Measurements from ENCODE around the gene BCAT1.
"Not testable (repeated sequence)": the region's sequence is repeated elsewhere in the genome, so short reads cannot be mapped to it uniquely, and the experiment has no call there.

Gene BCAT1

DNA sequence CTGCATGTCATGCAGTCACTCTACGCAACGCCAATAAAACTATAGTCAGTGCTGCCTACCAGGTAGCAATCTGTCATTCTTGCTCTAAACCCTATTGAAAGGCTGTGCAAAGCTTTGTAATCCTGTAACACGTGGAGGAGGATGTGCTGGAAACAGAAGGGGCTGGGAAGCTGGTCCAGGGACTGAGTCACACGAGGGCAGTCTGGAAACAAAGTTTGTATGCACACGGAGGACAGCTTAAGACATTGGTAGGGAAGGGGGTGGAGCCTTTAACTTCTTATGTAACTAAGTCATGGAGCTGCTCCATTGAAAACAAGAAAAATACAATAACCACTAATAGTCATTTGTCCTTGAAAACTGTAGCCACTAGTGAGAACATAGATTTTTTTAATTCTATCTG, 128.0 kb downstream of the BCAT1 start:
- H3K27ac ChIP-seq: no peak overlapping the region
- TF ChIP-seq ZFX (IDR thresholded peaks at IDR 0.05): no peak
- TF ChIP-seq, protein P1, sequence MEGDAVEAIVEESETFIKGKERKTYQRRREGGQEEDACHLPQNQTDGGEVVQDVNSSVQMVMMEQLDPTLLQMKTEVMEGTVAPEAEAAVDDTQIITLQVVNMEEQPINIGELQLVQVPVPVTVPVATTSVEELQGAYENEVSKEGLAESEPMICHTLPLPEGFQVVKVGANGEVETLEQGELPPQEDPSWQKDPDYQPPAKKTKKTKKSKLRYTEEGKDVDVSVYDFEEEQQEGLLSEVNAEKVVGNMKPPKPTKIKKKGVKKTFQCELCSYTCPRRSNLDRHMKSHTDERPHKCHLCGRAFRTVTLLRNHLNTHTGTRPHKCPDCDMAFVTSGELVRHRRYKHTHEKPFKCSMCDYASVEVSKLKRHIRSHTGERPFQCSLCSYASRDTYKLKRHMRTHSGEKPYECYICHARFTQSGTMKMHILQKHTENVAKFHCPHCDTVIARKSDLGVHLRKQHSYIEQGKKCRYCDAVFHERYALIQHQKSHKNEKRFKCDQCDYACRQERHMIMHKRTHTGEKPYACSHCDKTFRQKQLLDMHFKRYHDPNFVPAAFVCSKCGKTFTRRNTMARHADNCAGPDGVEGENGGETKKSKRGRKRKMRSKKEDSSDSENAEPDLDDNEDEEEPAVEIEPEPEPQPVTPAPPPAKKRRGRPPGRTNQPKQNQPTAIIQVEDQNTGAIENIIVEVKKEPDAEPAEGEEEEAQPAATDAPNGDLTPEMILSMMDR (conservative IDR thresholded peaks at IDR 0.05): no peak

DNA sequence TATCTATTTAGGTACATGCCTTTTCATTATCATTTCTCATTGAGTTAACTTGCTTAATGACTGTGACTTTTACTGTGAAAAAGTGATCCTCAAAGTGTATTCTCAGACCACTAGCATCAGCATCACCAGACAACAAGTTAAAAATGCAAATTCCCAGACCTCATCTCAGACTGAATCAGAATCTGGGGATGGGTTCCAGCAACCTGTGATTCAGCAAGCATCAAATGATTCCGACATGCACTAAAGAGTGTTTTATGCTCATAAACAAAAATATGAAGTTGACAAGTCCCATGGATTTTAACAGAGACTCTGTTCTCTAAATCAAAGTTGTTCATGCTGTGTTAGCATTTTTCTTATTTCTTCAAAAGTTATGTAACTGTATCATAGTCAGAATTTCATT, 130.6 kb downstream of the BCAT1 start:
- TF ChIP-seq, protein P1 (conservative IDR thresholded peaks at IDR 0.05): no peak
- TF ChIP-seq ZFX (IDR thresholded peaks at IDR 0.05): no peak
- no peak overlapping the region for H3K27ac ChIP-seq

DNA sequence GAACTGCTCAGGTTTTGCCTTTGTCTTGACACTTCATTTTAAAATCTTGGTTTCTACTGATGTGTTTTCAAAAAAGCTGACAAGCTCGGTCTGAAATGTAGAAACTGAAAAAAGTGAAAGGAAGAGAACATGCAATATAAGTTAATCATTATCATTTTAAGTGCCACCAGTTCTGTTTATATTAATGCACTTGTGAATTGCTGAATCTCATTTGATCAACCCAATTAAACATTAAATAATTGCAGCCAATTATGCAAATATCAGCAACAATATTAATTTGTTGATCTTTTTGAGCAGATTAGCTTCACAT, 133.8 kb downstream of the BCAT1 start:
- no peak overlapping the region for H3K27ac ChIP-seq
- TF ChIP-seq, protein P1 (conservative IDR thresholded peaks at IDR 0.05): no peak
- TF ChIP-seq ZFX (IDR thresholded peaks at IDR 0.05): no peak

DNA sequence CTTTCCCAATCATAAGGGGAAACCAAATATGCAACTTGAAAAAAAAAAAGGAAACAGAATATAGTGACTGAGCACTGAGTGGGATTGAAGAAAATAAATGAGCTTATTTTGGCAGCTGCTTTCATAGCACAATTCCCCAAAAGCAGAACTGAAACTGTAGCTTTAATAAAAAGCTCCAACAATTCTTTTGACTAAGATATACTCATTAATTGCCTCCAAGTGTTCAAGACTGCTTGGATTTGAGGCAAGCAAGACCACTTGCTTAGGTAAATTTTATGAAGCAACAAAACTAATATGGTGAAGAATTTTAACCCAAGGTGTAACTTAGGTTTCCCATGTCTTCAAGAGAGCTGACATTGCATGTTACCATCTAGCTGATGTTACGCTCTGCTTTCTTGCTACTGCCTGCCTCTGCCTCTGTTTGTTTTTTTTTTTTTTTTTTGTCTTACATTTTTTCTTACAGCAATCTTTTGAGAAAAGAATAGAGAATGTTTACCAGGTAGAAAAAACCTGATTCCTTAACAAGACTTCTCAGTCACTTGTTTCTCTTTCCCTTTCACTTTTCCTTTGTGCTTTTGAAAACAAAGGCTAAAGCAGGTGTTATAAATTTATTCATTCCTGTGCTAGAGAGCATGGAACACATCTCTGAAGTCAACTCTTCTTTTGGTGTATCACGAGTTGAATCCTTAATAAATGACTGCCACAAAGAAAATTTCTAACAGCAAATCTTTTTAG, 134.4 kb downstream of the BCAT1 start:
- TF ChIP-seq, protein P1 (conservative IDR thresholded peaks at IDR 0.05): no peak
- H3K27ac ChIP-seq: no peak overlapping the region

DNA sequence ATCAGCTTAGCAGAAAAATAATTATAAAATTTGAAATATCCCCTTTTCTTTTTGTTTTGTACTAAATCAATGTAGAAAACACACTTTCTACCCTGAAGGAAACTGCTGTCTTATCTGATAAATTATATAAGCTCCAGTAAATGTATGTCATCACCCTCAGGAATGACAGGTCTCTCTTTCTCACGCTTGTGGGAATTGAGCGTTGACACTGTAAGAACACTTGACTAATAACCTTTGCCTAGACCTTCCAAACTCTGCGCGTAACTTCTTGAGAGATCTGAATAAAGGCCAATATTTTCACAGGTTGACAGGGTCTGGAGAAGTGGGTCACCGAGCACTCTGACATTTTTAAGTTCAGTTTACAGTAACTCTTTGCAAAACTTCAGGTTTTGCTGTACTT, 138.5 kb downstream of the BCAT1 start:
- TF ChIP-seq, protein P1 (conservative IDR thresholded peaks at IDR 0.05): no peak
- TF ChIP-seq ZFX (IDR thresholded peaks at IDR 0.05): no peak
- H3K27ac ChIP-seq: no peak overlapping the region

DNA sequence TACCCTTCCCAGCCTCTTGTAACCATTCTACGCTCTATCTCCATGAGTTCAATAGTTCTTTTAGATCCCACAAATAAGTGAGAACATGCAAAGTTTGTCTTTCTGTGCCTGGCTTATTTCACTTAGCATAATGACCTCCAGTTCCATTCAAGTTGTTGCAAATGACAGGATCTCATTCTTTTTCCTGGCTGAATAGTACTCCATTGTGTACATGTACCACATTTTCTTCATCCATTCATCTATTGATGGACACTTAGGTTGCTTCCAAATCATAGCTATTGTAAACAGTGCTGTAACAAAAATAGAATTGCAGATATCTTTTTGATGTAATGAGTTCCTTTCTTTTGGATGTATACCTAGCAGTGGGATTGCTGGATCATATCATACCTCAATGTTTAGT, 139.6 kb downstream of the BCAT1 start:
- H3K27ac ChIP-seq: not testable (repeated sequence)

DNA sequence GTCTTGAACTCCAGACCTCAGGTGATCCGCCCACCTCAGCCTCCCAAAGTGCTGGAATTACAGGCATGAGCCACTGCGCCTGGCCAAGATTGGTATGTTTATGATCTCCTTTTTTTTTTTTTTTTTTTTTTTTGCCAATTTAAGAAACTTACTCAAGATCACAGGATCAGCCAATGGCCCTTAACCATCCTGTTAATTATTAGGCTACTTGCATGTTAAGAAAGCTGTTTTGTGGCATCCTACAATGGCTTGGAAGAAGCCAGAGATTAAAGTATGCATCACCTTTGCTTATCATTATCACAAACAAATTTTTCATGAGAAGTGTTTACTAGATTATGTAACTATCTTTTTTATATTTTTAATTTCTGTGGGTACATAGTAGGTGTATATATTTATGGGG, 140.2 kb downstream of the BCAT1 start:
- H3K27ac ChIP-seq: no peak overlapping the region
- TF ChIP-seq ZFX (IDR thresholded peaks at IDR 0.05): no peak
- TF ChIP-seq, protein P1 (conservative IDR thresholded peaks at IDR 0.05): no peak

DNA sequence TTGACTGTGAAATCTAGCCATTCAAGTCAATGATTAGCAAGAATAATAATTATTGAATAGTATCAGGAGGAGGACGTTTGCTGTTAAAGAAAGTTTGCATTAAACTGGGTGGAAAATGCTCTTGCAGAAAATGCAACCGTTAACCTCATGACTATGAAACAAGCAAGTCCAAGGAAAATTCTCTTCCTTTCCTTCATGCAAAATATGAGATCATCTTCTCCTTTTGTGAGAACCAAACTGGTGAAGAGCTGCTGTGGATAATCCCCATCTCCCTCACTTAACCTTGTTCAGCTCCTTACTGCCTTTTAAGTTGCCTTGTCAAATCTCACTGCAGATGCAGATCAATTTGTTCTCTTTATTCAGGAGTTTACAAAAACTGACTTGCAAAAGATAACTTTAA, 142.5 kb downstream of the BCAT1 start:
- no peak for TF ChIP-seq ZFX (IDR thresholded peaks at IDR 0.05)
- TF ChIP-seq, protein P1 (conservative IDR thresholded peaks at IDR 0.05): no peak
- H3K27ac ChIP-seq: no peak overlapping the region
